IPS-15b (cell line): Measurements from ENCODE around the gene FBRS.

ENCODE experiments used
- H3K27me3 ChIP-seq: one replicate; pipeline ENCODE4 v1.6.1; 2013; ENCODE audit warnings: low read length; ENCODE audit not compliant: control insufficient read depth, insufficient read depth
- H3K36me3 ChIP-seq: one replicate; pipeline ENCODE4 v1.6.1; 2013; ENCODE audit warnings: low read length; ENCODE audit not compliant: control insufficient read depth, insufficient read depth
- H3K4me1 ChIP-seq: one replicate; pipeline ENCODE4 v1.6.1; 2013; ENCODE audit warnings: mild to moderate bottlenecking, low read length; ENCODE audit not compliant: control insufficient read depth, insufficient read depth
- H3K4me3 ChIP-seq: one replicate; pipeline ENCODE4 v1.5.1; 2013; ENCODE audit warnings: low read depth, low read length
- H3K9ac ChIP-seq: one replicate; pipeline ENCODE4 v1.6.1; 2013; ENCODE audit warnings: low read depth, mild to moderate bottlenecking, low read length
- H3K9me3 ChIP-seq: one replicate; pipeline ENCODE4 v1.6.1; 2013; ENCODE audit warnings: mild to moderate bottlenecking, low read length; ENCODE audit not compliant: control insufficient read depth, insufficient read depth

The FBRS gene

GRCh38 chr16:30650369-30651123, 7.7 kb upstream of the FBRS start, which contains the start of gene PRR14:
Gene PRR14 (plus strand): TSS chr16:30650960. CDS start chr16:30651646, 686 bp downstream.
- Histone ChIP-seq H3K4me1 (no peaks in the 10 kb centered on the region), H3K36me3 (peaks cover 2% of the 10 kb centered on the region), H3K4me3 (peak within 1 kb of the TSS; percentile 84), H3K27me3 (peaks cover 13% of the 10 kb centered on the region), H3K9me3 (no peaks in the 10 kb centered on the region), H3K9ac (peak within 1 kb of the TSS; percentile 85)

DNA sequence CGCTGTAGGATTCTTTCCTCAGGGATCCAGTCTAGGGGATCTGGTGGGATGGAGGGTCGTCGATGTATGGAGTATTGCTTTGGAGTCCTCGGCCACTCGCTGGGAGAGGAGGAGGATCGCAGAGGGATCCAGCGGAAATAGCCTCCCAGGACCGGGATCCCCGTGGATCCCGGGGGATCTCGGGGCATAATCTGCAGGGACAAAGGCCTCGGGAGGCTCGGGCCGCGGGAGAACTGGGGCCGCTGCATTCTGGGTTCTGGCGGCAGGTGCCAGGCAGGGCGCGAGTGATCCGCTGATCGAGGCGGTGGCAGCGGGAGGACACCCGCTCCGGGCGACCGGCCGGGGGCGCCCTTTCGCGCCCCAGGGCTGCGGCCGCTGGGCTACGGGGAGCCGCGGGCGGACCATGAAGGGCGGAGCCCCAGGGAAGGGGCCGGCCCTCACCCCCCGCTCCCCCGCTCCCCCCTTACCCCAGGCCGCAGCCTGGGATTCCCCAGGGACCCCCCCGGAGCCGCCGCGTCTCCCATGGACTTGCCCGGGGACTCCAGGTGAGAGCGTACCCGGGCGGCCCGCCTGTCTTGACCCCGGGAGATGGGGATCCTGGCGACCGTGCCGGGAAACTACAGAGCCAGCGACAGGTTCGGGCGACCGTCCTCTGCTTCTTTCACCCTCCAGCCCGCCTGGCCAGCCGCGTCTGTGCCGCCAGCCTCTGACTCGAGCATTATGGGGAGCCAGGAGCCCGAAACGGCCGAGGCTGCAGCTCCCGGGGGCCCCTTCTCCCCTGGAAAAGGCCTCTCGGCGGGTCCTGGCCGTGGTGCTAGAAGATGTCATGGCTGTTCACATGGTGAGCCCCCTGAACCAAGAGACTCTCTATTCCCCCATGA, 6.9 kb upstream of the FBRS start:
- H3K4me1 ChIP-seq, result no peaks in the 10 kb centered on the region
- no peaks in the 10 kb centered on the region for H3K9me3 ChIP-seq
- H3K27me3 ChIP-seq, result peaks cover 13% of the 10 kb centered on the region
- H3K9ac ChIP-seq, result peak overlapping the region; percentile 73
- peak overlapping the region; percentile 84 for H3K4me3 ChIP-seq
- H3K36me3 ChIP-seq, result peaks cover 2% of the 10 kb centered on the region

- Histone ChIP-seq H3K9ac (no peak overlapping the region), H3K9me3 (no peaks in the 10 kb centered on the region), H3K4me3 (peak overlapping the region; percentile 84), H3K27me3 (peaks cover 16% of the 10 kb centered on the region), H3K4me1 (no peaks in the 10 kb centered on the region), H3K36me3 (peaks cover 2% of the 10 kb centered on the region)
Measured at GRCh38 chr16:30652005-30652296, 6.3 kb upstream of the FBRS start.

GRCh38 chr16:30652718-30653117, 5.5 kb upstream of the FBRS start:
- Histone ChIP-seq H3K36me3 (peaks cover 2% of the 10 kb centered on the region), H3K27me3 (peaks cover 19% of the 10 kb centered on the region), H3K9me3 (no peaks in the 10 kb centered on the region), H3K9ac (no peak overlapping the region), H3K4me3 (no peak overlapping the region), H3K4me1 (no peaks in the 10 kb centered on the region)

- Histone ChIP-seq H3K4me1 (no peaks in the 10 kb centered on the region), H3K36me3 (peaks cover 2% of the 10 kb centered on the region), H3K4me3 (no peak overlapping the region), H3K9me3 (no peaks in the 10 kb centered on the region), H3K27me3 (peaks cover 19% of the 10 kb centered on the region), H3K9ac (no peak overlapping the region)
Measured at GRCh38 chr16:30654856-30655255, 3.4 kb upstream of the FBRS start.

- Histone ChIP-seq H3K9ac (no peak overlapping the region), H3K4me3 (no peak overlapping the region), H3K4me1 (no peaks in the 10 kb centered on the region), H3K36me3 (peaks cover 2% of the 10 kb centered on the region), H3K9me3 (no peaks in the 10 kb centered on the region), H3K27me3 (peaks cover 30% of the 10 kb centered on the region)
Measured at GRCh38 chr16:30655815-30656347, 2.4 kb upstream of the FBRS start.

GRCh38 chr16:30656388-30656787, 1.8 kb upstream of the FBRS start:
- Histone ChIP-seq H3K9me3 (no peaks in the 10 kb centered on the region), H3K4me3 (no peak overlapping the region), H3K27me3 (peaks cover 35% of the 10 kb centered on the region), H3K36me3 (peaks cover 2% of the 10 kb centered on the region), H3K4me1 (no peaks in the 10 kb centered on the region), H3K9ac (no peak overlapping the region)

DNA sequence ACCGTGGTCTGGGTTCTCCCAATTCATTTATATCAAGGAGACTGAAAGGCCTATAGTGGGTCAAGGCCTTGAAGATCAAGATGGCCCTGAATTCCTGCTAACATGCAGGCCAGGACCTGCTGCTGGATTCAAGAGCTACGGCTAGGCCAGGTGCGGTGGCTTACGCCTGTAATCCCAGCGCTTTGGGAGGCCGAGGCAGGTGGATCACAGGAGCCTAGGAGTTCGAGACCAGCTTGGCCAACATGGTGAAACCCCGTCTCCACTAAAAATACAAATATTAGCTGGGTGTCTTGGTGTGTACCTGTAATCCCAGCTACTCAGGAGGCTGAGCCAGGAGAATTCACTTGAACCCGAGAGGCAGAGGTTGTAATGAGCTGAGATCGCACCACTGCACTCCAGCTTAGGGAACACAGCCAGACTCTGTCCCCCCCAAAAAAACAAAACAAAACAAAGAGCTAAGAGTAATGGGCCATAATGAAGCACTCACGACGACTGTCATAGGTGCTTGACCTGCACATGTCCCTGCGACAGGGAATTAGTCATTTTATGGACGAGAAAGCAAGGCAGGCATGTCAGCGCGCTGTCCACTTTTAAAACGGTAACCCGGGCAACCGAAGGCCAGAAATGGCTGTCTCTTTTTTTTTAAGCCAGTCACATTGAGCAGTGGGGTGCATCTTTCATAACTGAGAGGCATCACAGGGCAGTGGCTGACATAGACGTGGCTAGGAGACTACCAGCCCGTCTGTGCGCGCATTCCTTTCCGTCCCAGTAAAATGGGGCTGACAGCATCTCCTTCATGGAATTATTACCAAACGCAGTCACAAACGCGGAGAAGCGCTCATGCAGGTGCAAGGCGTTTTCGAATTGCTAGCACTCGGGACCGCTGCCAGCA, 1.0 kb upstream of the FBRS start:
- Histone ChIP-seq H3K4me3 (peak overlapping the region; percentile 62), H3K27me3 (peaks cover 37% of the 10 kb centered on the region)

DNA sequence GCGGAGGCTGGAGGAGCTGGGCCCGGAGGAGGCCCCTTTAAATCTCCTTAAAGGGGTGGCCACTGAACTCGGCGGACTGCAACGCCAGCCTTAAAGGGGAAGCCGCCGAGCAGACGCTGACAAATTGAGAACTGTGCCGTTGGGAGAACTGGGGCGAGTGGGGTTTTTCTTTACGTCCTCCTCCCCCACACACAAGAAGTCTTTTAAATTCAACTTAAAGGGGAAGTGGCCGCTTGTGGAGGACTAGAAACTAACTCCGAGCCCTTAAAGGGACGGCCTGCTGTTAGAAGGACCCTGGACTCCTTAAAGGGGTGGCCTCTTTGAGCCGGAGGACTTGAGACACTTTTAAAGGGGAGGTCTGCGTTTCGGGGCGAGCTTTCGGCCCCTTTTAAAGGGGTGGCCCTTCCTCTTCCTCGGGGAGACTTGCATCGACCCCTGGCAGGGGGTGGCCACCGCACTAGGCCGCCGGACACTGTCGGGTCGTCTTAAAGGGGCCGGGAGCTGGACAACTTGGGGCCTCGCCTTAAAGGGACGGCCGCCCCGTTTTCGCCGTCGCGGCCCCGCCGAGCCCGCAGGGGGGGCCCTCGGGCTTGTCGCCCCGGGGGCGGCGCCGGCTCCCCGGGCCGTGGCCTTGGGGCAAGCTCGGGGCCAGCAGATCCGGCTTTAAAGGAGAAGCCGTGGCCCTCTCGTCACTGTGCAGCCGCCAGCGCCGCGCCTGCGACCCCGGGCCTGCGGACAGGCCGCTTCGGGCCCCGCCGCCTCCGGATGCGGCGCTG, 688 bp downstream of the FBRS start:
- H3K9ac ChIP-seq, result peak overlapping the region; percentile 82
- H3K9me3 ChIP-seq, result no peaks in the 10 kb centered on the region
- H3K27me3 ChIP-seq, result peaks cover 38% of the 10 kb centered on the region
- peaks cover 2% of the 10 kb centered on the region for H3K36me3 ChIP-seq
- H3K4me1 ChIP-seq, result no peaks in the 10 kb centered on the region
- peak overlapping the region; percentile 96 for H3K4me3 ChIP-seq

More for the DNA sequence above, 1.0 kb upstream of the FBRS start:
- Histone ChIP-seq H3K4me1 (no peaks in the 10 kb centered on the region), H3K9me3 (no peaks in the 10 kb centered on the region), H3K9ac (no peak overlapping the region), H3K36me3 (peaks cover 2% of the 10 kb centered on the region)

GRCh38 chr16:30659507-30660423, 1.5 kb downstream of the FBRS start:
- H3K4me3 ChIP-seq, result peak overlapping the region; percentile 96
- H3K9me3 ChIP-seq, result no peaks in the 10 kb centered on the region
- peaks cover 36% of the 10 kb centered on the region for H3K27me3 ChIP-seq
- H3K4me1 ChIP-seq, result no peaks in the 10 kb centered on the region
- H3K9ac ChIP-seq, result no peak overlapping the region
- peaks cover 3% of the 10 kb centered on the region for H3K36me3 ChIP-seq
